Kidney epithelial cell (primary cell): Measurements from ENCODE around the gene AOAH. TPM values are rescaled to one million over a fixed set of nuclear protein-coding genes. Genes with fewer than 3 reads are reported as not detected.
"Not testable (repeated sequence)": the region's sequence is repeated elsewhere in the genome, so short reads cannot be mapped to it uniquely, and the experiment has no call there.

Experiments used
- DNase-seq: peaks from one replicate; pipeline ENCODE4 v3.0.0-alpha.2; 2010; ENCODE audit warnings: low read depth
- H3K27me3 ChIP-seq: 2 replicates; pipeline ENCODE4 v1.6.0; 2011; ENCODE audit warnings: low read length; ENCODE audit not compliant: control insufficient read depth, insufficient read depth
- H3K36me3 ChIP-seq: 2 replicates; pipeline ENCODE4 v1.5.1; 2011; ENCODE audit warnings: low read length; ENCODE audit not compliant: control insufficient read depth, insufficient read depth
- H3K4me3 ChIP-seq: 2 replicates; pipeline ENCODE4 v1.5.1; 2011; ENCODE audit warnings: low read depth, mild to moderate bottlenecking, control low read depth, low read length
- CTCF ChIP-seq: IDR thresholded peaks from 2 replicates; pipeline ENCODE4 v1.5.1; 2011; ENCODE audit warnings: mild to moderate bottlenecking, moderate library complexity, low read length, control low read depth, inconsistent platforms; ENCODE audit not compliant: insufficient read depth, poor library complexity, severe bottlenecking
- total RNA-seq: library from RNA; depleted of rRNA; stranded (reverse); fragments of >200 nt; gene quantifications from 2 replicates; pipeline ENCODE4 v1.2.3, GENCODE V29; 2015

AOAH gene
- total RNA-seq, 1 donor from 2014 or later = 4.4 TPM

GRCh38 chr7:36726806-36727503 lies 2.7 kb upstream of the AOAH start:
- no peak for TF ChIP-seq CTCF
- Histone ChIP-seq H3K27me3 (no peaks in the 10 kb centered on the region), H3K4me3 (no peak overlapping the region), H3K36me3 (no peaks in the 10 kb centered on the region)
- no peak for DNase-seq

GRCh38 chr7:36726311-36726710 lies 2.0 kb upstream of the AOAH start:
- TF ChIP-seq CTCF = no peak
- H3K27me3 ChIP-seq = no peaks in the 10 kb centered on the region
- no peak for DNase-seq
- no peak overlapping the region for H3K4me3 ChIP-seq
- H3K36me3 ChIP-seq = no peaks in the 10 kb centered on the region

- DNase-seq = no peak
- H3K27me3 ChIP-seq = no peaks in the 10 kb centered on the region
- H3K4me3 ChIP-seq = no peak overlapping the region
- TF ChIP-seq CTCF = no peak
- no peaks in the 10 kb centered on the region for H3K36me3 ChIP-seq
These were observed 702 bp upstream of the AOAH start for GRCh38 chr7:36724996-36725395.

- H3K27me3 ChIP-seq = no peaks in the 10 kb centered on the region
- no peak for DNase-seq
- TF ChIP-seq CTCF = no peak
- H3K36me3 ChIP-seq = no peaks in the 10 kb centered on the region
- H3K4me3 ChIP-seq = no peak overlapping the region
These were observed 1.0 kb downstream of the AOAH start for GRCh38 chr7:36723291-36723690.

GRCh38 chr7:36719083-36719632 lies 5.1 kb downstream of the AOAH start:
- H3K4me3 ChIP-seq = no peak overlapping the region
- no peaks in the 10 kb centered on the region for H3K27me3 ChIP-seq
- no peak for DNase-seq
- H3K36me3 ChIP-seq = no peaks in the 10 kb centered on the region
- no peak for TF ChIP-seq CTCF

- no peaks in the 10 kb centered on the region for H3K36me3 ChIP-seq
- no peak for DNase-seq
- no peaks in the 10 kb centered on the region for H3K27me3 ChIP-seq
- no peak for TF ChIP-seq CTCF
- H3K4me3 ChIP-seq = no peak overlapping the region
These were observed 6.7 kb downstream of the AOAH start for GRCh38 chr7:36717586-36717985.

- not testable (repeated sequence) for DNase-seq, H3K36me3 ChIP-seq, H3K4me3 ChIP-seq, H3K27me3 ChIP-seq
These were observed 7.5 kb downstream of the AOAH start for GRCh38 chr7:36716802-36717201.
